ENCODE measurements around the gene SFTPB.
"Not testable (repeated sequence)": the region's sequence is repeated elsewhere in the genome, so short reads cannot be mapped to it uniquely, and the experiment has no call there.

GRCh38 chr2:85670416-85670815, 2.4 kb upstream of the SFTPB start:
- TF ChIP-seq CTCF (IDR thresholded peaks at IDR 0.05 in 4 of 5, conservative IDR thresholded peaks at IDR 0.05 in 1 of 5); POLR2A (IDR thresholded peaks at IDR 0.05): not testable (repeated sequence)
